HG03457 (cell line): ENCODE data around the gene GATAD2A.

Experiments used
- ATAC-seq: cut with Tn5 transposase; IDR thresholded peaks from one replicate; pipeline ENCODE4 v1.9.1; 2021; ENCODE audit warnings: moderate number of reproducible peaks; ENCODE audit not compliant: unreplicated experiment

The GATAD2A gene

GRCh38 chr19:19420570-19421298 lies 15.3 kb downstream of the GATAD2A start:
- ATAC-seq = no peak

GRCh38 chr19:19421299-19421696 lies 15.8 kb downstream of the GATAD2A start:
- ATAC-seq = no peak

DNA sequence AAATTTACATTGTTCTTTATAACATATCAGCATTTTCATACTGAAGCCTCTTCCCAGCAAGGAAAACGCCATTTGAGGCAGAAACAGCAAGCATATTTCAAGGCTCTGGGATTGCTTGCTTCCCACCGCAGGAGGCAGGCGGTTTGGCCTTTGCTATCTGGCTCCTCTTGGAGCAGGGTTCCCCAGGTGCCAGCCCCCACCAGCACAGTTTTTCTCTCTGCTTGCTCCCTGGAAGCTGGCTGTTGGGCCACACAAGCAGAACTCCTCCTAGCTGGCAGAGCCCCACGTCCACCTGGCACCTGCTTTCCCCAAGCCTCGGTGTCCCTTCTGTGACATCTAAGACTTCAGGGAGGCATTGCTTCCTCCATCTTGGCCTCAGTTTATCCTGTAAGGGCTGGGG lies 16.7 kb downstream of the GATAD2A start:
- no peak for ATAC-seq

- no peak for ATAC-seq
Measured at GRCh38 chr19:19423322-19423721, 17.8 kb downstream of the GATAD2A start.

DNA sequence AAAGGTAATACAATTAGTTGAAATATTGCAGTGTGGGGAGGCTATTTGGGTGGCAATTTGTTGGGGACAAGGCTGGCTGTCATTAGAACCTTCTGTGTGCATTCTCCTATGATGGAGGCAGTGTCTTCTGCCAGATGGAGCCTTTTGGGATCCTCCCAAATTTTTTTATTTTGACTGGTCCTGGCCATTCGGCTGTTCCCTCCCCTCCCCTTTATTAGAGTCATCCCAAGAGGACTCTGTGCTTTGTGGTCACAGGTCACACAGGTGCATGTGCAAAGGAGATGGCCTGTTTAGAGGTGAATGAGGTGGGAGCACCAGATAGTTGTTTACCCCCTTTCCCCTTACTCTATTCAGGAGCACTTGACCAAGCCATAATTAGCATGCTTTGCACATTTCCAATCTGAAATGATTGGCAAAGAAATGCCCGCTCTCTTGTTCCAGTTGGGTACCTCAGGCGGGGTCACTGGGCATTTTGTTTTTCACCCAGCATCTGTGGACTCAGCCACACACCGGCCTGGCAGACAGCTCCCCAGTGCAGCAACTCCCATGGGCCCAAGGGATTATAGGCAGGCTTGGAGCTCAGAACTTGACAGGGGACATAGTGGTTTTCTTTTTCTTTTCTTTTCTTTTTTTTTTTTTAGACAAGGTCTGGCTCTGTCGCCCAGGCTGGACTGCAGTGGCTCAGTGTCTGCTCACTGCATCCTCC lies 19.8 kb downstream of the GATAD2A start:
- ATAC-seq = no peak

DNA sequence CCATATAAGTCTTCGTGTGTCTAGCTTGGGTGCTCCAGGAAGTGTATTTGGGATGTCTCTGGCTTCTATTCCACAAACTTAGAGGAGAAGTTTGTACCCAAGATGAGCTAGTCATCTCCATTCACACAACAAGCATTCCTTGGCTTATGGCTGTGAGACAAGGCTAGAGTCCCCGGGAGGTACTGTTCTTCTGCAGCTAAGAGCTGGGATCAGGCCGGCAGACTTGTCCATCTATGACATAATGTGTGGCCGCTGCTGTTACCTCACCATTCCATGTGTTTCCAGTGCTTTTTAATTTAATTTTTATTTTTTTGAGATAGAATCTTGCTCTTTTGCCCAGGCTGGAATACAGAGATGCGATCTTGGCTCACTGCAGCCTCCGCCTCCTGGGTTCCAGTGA lies 20.7 kb downstream of the GATAD2A start:
- ATAC-seq = no peak

DNA sequence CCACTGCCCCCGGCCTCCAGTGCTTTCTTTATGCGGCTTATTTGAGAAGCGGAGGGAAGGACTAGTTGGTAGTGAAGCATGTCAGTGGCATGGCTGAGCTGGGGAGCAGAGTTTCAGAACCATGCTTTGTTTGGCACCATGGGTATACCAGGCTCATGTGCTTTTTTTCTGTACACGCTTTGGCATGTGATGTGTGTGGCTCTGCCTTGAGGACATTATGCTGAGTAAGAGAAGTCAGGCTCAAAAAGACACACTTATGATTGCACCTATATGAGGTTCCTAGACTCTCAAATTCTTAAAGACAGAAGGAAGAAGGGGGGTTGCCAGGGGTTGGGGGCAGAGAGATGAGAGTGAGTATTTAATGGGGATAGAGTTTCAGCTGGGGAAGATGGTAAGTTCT lies 21.3 kb downstream of the GATAD2A start:
- ATAC-seq = no peak

GRCh38 chr19:19427302-19427701 lies 21.8 kb downstream of the GATAD2A start:
- ATAC-seq = no peak

DNA sequence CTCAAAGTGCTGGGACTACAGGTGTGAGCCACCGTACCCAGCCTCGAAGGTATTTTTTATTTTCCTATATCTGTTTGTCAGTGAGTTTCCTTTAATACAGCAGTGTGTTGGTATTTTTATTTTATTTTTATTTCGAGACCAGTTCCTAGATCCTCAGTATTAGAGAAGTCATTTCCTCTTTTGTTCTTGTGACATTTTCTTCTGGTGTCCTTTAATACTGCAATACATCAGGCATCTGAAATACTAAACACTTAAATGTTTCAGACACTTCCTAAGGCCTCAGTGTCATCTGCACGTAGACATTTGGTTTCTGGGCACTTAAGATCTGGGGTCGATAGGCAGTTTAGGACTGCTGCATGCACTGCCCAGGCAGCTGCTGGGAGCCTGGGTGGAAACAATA lies 22.5 kb downstream of the GATAD2A start:
- ATAC-seq = no peak

DNA sequence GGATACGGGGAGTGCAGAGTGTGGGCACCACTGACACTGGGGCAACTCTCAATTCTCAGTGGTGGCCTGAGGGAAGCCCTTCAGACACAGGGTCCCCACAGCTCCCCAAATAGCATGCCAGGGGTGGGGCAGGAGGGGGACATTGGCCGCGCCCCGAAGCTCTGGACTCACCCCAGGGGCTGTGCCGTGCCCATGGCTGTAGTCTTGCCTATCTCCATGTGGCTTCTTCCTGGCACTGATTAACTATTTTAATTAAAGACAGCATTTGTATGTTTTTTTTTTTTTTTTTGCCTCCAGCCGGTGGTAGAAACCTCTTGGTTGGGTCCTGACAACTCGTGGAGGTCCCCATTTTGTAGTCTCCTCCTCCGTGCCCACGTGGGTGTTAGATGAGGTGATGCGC lies 23.3 kb downstream of the GATAD2A start:
- no peak for ATAC-seq

DNA sequence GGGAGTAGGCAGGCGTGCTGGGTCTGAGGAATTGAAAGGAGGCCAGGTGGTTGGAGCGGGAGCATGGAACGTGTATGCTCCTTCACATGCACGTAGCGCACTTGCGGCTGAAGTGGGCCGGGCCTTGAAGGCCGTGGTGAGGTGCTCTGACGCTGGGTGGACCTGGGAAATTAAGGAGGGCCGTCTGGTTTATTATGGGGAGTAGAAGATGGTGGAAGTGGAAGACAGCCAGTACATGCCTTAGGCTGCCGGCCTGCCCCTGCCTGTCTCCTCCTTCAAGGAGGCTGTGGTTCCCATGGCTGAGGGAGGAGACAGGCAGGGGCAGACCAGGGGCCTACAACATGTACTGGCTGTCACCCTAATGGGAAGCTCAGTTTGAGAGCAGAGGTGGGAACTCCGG lies 23.9 kb downstream of the GATAD2A start:
- no peak for ATAC-seq

DNA sequence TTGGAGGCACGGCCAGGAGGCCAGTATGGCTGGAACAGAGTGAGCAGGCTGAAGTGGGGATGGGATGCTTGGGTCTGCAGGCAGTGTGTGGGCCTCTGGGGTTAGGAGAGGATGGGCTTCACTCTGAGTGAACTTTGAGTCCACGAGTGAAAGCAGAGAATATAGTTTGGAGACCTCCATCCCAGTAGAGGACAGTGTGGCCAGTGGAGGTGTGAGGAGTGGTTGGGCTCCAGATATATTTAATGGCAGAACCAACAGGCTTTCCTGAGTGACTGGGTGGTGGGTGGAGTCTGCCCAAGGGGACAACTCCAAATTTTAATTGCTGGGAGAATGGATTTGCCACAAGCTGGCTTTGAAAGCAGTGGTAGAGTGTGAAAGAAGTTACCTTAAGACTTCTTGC lies 27.3 kb downstream of the GATAD2A start:
- no peak for ATAC-seq

DNA sequence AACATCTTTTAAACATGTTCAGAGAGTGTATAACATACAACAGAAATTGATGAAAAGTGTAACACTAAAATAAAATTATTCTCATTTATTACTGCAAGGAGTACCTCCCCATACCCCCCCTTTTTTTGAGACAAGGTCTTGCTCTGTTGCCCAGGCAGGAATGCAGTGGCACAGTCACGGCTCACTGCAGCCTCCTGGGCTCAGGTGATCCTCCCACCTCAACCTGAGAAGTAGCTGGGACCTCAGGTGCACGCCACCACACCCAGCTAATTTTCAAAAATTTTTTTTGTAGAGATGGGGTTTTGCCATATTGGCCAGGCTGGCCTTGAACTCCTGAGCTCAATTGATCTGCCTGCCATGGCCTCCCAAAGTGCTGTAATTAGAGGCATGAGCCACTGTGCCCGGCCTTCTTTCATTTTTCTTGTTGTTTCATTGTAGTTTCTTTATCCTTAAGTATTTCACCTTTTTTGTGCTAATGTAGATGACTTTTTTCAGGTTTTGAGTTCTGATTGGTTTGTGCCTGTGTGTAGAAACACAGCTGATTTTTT lies 28.3 kb downstream of the GATAD2A start:
- ATAC-seq = no peak

DNA sequence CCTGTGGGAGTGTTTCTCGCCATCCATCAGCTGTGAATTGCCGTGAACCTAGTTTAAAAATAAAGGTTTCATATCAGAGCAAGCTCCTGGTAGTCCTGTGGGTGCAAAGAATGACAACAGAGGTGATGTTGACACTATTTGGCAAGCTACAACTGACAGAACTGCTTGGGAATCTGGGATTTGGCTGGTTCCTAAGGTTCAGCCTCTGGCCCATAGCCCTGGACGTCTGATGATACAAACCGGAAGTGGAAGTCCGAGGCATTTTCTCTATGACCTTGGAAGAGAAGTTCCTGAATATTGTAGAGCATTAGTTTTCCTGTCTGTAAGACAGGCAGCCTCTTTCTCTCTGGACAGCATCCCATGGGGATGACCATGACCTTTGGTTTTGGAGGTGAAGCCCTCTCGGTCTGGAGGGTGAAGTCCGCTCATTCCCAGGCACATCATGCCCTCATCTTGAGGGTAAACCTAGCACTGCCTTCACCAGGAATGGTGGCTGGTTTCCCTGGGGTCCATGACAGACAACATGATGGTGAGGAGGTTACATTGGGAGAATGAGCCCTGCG lies 29.1 kb downstream of the GATAD2A start:
- no peak for ATAC-seq

DNA sequence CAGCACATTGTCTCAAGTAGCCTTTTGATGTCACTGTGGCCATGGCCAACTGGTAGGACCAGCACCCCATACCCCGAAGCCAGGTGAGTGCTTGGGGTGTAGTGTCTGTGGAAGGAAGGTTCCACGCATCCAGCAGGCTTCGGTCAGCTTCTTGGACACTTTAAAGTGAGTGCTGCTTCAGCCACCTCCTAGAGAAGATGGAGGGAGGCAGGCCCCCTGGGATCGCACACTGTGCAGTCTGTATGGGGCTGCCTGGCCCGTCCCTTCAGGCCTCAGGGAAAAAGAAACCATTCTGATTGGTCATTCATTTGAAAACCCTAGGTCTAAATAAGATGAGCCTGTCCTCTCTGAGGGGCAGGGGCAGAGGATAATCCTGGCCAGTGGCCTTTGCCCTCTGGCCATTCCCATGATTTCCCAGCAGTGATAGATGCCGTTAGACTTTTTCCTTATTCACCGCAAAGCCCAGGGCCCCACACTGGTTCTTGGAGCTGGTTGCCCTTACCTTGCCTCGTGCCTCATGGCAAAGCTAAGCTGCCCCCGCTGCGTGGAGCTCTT lies 30.7 kb downstream of the GATAD2A start:
- ATAC-seq = no peak

- no peak for ATAC-seq
Measured at GRCh38 chr19:19438366-19439175, 33.1 kb downstream of the GATAD2A start.

- ATAC-seq = no peak
Measured at GRCh38 chr19:19439176-19439482, 33.7 kb downstream of the GATAD2A start.

GRCh38 chr19:19443283-19443682 lies 37.8 kb downstream of the GATAD2A start:
- ATAC-seq = no peak

DNA sequence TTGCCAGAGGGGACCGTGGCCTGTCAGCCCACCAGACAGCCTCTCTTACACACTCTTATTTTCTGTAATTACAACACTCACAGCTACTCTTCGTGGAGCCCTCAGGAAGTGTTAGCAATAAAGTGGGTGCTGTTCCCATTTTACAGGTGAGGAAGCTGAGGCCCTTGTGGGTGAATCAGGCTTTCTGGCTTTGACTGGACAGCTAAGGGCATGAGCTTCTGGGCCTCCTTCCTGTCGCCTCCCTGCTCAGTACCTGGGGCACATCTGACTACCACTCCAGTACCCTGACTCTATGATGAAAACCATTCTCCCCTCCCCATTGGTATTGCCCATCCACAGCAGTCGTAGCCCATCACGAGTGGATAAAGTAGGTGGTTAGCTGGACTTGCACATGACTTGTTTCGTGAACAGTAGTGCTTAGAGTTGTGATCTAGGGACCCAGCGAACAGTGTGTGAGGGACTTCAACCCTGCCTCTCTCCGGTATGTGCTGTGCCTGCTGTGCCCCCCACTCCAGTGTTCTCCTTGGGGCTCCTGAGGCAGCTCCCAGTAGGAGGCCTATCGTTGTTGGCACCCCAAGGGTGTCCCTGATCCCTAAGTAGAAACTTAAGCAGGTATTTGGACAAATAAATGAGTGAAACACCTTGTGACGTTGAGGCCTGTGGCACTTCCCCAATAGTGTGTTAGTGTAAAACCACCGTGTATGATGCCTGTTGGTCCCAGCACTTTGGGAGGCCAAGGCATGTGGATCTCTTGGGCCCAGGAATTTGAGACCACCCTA lies 38.6 kb downstream of the GATAD2A start:
- no peak for ATAC-seq

DNA sequence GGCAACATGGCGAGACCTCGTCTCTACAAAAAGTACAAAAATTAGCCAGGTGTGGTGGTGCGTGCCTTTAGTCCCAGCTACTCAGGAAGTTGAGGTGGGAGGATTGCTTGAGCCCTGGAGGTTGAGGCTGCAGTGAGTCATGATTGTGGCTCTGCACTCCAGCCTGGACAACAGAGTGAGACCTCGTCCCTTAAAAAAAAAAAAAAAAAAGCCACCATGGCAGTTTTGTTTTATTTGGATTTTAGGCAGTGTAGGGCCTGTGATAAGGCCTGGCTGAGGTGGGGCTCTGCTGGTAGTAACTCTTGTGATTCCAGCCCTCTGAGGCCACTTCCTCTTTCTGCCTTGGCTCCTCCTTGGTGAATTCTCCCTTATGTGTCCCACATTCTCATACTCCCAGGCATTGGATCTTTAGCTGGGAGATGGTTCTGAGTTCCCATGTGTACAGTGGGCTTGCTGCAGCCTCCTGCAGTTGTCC lies 39.2 kb downstream of the GATAD2A start:
- no peak for ATAC-seq
